ENCODE data around the gene NTRK2.

The NTRK2 gene

DNA sequence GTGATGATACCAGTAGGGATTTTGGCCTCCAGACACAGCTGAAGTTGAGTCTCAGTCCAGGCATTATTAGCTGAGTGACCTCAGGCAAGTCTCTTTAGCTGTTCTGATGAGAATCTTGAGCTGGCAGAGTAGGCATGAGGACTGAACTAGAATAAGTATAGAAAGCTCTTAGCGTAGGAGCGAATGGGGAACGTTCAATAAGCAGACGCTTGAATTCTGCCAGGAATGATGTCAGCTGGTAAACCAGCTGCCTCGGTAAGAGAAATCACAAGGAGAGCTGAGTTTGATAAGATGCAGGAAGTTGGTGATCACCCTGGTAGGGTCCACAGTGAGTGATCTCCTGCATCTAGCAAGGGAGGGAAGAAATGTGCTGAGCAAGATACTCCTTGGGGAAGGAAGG lies 280.4 kb downstream of the NTRK2 start:
- no peak for DNase-seq

GRCh38 chr9:84950879-84951811 lies 281.6 kb downstream of the NTRK2 start:
- DNase-seq = no peak

DNA sequence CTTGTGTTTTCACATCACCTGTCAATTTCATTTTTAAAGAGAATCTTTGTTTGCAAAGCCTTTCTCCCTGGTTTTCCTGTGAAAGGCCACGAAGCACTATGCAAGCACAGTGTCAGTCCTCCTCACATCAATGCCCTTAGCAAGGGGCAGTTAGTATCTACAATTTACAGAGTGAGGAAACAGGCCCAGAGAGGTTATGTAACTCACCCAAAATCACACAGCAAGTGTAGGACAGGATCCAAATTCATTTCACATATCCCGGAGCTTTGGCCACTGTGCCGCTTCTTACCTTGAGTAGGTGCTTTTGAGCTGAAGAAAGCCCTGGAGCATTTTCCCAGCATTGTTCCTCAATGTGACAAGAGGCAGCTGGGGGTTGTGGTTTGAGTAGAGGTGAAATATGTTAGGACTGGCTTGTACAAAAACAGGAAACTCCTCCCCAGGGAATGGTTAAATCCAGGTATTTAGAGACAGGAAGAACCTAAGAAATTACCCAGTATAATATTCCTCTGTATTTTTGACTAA lies 283.8 kb downstream of the NTRK2 start:
- DNase-seq = no peak

DNA sequence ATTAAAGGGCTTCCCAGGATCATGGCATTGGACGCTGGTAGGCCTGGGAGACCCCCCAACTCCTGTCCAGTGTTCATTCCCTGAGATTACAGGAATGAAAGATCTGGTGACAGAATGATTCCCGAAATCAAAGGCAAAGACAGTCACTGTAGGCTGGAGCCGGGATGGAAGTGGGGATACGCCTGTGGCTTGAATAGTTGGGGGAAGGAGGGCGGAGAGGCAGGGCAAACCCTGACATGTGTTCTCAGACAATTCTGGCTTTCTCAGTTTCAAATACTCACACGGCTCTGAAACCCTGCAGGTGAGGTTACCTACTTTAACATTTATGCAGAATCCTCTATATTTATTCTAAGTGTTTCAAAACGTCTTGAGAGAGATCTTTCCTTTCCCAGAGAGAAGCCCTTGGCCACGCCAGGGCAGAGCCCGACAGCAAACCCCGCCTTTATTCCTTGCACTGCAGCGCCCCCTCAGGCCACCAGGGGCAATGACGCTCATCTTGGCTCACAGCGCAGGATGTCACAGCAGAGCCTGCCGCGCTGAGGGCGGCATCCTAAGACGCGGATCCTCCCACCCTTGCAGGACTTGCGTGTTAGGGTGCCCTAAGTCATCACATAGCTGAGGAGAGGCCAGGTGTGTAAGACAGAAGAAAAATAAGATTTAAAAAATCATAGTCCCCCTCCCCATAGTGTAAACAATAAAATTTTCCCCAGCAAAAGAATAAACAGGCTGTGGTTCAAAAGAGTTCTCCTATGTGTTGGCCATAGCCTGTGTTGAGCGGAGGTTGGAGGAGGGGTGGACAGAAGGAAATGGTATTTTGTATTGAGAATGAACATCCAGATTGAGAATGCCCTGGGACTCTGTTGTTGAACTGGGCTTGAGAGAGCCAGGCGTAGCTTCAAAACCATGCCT lies 284.5 kb downstream of the NTRK2 start:
- DNase-seq = peak; percentile 9

DNA sequence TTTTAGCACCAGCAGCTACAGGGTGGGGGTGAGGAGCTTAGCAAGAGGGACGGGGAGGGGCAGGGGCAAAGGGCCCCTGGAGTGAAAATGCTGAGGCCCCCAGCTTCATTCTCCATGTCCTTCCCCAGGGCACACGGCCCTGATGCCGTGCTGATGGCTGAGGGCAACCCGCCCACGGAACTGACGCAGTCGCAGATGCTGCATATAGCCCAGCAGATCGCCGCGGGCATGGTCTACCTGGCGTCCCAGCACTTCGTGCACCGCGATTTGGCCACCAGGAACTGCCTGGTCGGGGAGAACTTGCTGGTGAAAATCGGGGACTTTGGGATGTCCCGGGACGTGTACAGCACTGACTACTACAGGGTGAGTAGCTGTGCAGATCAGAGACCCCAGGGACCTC lies 285.6 kb downstream of the NTRK2 start:
- DNase-seq = no peak

GRCh38 chr9:84955971-84956370 lies 286.4 kb downstream of the NTRK2 start:
- no peak for DNase-seq

- no peak for DNase-seq
Measured at GRCh38 chr9:84959339-84959738, 289.8 kb downstream of the NTRK2 start.

- DNase-seq = no peak
Measured at GRCh38 chr9:84966876-84967830, 297.6 kb downstream of the NTRK2 start.

DNA sequence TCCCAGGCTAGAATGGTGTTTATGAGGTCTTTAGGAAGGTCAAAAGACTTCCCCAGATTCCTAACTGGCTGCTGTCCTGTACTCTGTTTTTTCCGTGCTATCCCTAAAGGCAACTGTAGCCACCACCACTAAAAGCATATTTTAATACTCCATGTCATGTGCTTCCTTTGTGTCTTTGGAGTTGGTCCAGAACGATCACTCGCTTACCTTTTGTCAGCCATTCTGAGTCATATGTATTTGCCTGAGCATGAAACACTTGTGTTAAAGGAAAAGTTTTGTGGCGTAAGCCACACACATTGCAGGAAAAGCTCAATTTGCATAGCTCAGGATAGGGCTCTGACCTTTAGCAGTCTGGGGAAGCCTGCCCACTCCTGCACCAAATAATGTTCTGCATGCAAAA lies 299.6 kb downstream of the NTRK2 start:
- DNase-seq = no peak

- no peak for DNase-seq
Measured at GRCh38 chr9:84969736-84970135, 300.2 kb downstream of the NTRK2 start.

- no peak for DNase-seq
Measured at GRCh38 chr9:84970432-84970831, 300.9 kb downstream of the NTRK2 start.

DNA sequence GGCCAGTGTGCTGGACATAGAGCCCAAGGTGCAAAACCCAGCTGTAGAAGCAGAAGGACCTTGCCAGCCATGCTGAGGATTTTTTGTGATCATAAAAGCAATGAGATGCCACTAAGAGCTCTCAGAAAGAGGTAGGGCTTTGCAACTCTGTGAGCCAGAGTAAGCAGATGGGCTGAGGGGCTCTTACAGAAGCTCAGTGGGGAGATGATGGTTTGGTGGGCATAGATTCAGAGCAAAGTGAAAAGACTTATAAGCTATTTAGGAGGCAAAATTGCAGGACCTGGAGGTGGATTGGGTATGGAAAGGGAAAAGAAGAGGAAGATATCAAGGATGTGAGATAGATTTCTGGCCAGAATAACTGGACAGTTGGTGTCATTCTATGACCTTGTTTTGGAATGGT lies 302.0 kb downstream of the NTRK2 start:
- DNase-seq = no peak

DNA sequence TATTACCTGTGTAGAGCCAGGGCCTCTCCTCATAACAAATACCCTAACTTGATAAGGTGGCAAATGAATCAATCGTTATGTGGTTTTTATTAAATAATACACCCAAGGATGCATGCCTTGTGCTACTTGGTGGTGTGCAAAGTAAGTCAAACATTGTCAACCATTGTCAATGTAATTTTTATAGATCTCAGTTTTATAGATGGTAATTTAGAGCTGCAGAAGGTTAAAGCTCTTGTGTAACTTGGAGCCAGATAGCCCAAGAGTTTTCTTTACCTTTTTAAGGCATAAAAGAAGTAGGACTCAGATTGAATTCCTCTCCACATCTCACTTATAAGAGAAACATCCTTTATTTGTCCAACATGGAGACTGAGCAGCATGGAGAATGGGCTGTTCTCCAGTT lies 304.7 kb downstream of the NTRK2 start:
- DNase-seq = no peak

- no peak for DNase-seq
Measured at GRCh38 chr9:84974855-84975254, 305.3 kb downstream of the NTRK2 start.

- DNase-seq = no peak
Measured at GRCh38 chr9:84975926-84976325, 306.4 kb downstream of the NTRK2 start.

GRCh38 chr9:84978661-84979060 lies 309.1 kb downstream of the NTRK2 start:
- DNase-seq = no peak

DNA sequence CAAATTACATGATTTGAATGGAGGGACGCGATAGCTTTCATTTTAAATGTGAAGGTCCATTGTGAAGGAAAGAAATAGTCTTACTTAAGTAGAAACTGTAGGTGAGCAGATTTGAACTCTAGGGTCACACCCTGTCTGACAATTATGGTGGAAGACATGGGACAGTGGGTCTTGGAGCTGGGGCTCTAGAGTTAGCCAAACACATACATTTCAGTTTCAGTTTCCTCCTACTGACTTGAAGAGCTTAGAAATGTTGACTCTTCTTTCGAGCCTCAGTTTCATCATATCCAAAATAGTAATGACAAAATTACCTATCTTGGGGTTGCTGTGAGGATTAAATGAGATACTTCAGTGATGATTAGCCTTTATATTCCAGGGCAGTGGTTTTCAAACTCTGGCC lies 314.2 kb downstream of the NTRK2 start:
- DNase-seq = no peak

DNA sequence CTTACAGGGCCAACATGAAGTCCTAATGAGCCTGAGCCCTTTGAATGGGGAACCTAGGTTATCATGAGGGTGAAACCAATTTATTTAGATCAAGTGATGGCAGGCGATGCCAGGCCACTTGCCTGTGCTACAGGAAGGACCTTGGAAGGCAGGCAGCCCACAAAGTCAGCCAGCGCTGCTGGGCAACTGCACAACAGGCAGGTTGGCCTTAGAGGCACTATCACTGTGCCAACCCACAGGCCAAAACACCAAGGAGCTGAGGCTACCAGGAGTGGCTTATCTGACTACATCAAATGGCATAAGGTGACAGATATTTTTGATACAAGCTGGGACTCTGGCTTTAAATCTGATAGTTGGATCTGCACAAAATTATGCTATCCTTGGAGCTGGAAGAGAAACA lies 319.1 kb downstream of the NTRK2 start:
- no peak for DNase-seq

- no peak for DNase-seq
Measured at GRCh38 chr9:84990416-84990815, 320.9 kb downstream of the NTRK2 start.

DNA sequence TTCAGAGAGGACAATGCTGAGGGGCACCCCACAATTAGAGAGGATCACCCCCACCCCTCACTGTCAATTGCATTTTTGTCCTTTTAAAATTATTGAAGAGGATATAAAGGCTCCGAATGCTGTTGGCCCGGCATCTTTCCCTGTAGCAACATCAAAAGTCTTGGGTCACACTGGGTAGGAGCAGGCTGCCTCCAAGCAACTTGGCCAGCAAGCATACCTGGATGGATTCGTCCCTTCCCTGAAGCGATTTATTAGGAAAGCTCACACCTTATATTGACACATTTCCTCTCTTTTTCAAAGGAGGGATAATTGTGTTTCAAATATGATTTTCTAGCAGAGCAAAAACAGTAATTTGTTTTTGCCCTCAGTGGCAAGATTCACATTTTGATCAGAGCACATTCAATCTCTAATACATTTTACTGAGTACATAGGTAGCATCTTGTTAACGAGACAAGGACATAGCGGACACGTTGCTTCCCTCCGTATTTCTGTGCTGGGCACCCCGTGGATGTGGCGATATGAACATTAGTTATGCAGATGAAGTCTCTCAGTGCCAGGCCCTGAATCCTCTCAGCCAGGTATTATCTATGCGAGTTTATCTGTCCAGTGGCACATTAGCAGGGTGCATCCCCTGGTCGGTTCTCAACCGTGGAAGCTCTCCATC lies 321.5 kb downstream of the NTRK2 start:
- no peak for DNase-seq

GRCh38 chr9:84991514-84991870 lies 322.0 kb downstream of the NTRK2 start:
- no peak for DNase-seq

DNA sequence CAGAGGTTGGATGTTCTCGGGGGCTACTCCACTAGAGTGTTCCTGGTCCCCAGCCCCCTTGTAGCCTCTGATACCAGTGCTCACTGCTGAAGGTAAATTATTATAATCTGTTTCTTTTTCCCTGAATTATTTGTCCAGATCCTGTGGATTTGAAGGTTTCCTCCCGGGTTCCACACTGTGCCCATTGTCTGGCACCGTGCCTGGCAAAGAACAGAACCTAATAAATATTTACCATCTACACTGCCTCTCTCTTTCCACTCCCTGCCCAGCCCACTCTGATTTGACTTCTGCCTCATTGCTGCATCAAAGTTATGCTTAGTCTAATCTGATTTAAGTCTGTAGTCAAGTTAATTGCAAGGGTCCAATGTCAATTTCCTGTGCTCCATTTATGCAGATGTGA lies 322.9 kb downstream of the NTRK2 start:
- no peak for DNase-seq
